Vagina (tissue), 2 donors: ENCODE measurements around the gene ADIG. TPM values are rescaled to one million over a fixed set of nuclear protein-coding genes. Genes with fewer than 3 reads are reported as not detected.

ENCODE experiments used
- DNase-seq, 2 donors: peaks; one replicate each; pipeline ENCODE4 v3.0.0-alpha.2; 2017; ENCODE audit errors: extremely low spot score in 2 of 2
- H3K27ac ChIP-seq: fragments of 200-600 bp; sonication (generic); one replicate; pipeline ENCODE4 v1.5.1; 2019
- H3K27me3 ChIP-seq: fragments of 200-600 bp; sonication (generic); one replicate; pipeline ENCODE4 v1.5.1; 2019
- H3K36me3 ChIP-seq, 2 donors: fragments of 200-600 bp; sonication (generic); one replicate each; pipeline ENCODE4 v1.5.1; 2017 to 2019
- H3K4me1 ChIP-seq: fragments of 200-600 bp; sonication (generic); one replicate; pipeline ENCODE4 v1.5.1; 2019
- H3K4me3 ChIP-seq, 2 donors: fragments of 200-600 bp; sonication (generic); 1 replicate in 1 of 2; 2 replicates in 1 of 2; pipeline ENCODE4 v1.5.1; 2016 to 2019
- H3K9me3 ChIP-seq: fragments of 200-600 bp; sonication (generic); one replicate; pipeline ENCODE4 v1.5.1; 2019
- POLR2A ChIP-seq, 2 donors: fragments of 450-650 bp; IDR thresholded peaks; one replicate each; pipeline ENCODE4 v1.6.1; 2017; ENCODE audit warnings: antibody characterized with exemption in 2 of 2, mild to moderate bottlenecking in 2 of 2, moderate library complexity in 2 of 2
- POLR2AphosphoS5 ChIP-seq, 2 donors: sonication (generic); formaldehyde crosslinking; IDR thresholded peaks; one replicate each; pipeline ENCODE4 v1.9.0; 2017; ENCODE audit warnings: antibody characterized with exemption in 2 of 2, mild to moderate bottlenecking in 2 of 2, low read depth in 1 of 2; ENCODE audit not compliant: insufficient read depth in 1 of 2
- intact Hi-C: fragments of 100-400 bp; cut with DNase I; formaldehyde crosslinking; loops from one replicate; pipeline ENCODE4 v1.15.1; 2023
- total RNA-seq: library from RNA; depleted of rRNA; stranded (reverse); fragments of >200 nt; gene quantifications from one replicate; pipeline ENCODE4 v1.2.3, GENCODE V29; 2016
- TF ChIP-seq, protein P1 (sequence below), 3 experiments: fragments of 450-650 bp in 2 of 3; fragments of 200-600 bp in 1 of 3; sonication (generic) in 1 of 3; IDR thresholded peaks; one replicate each; pipeline ENCODE4 v1.5.1; 2017 to 2019; ENCODE audit warnings: antibody characterized with exemption in 3 of 3, mild to moderate bottlenecking in 2 of 3, moderate library complexity in 2 of 3

Gene ADIG
- total RNA-seq, 1 donor from 2014 or later = not detected

DNA sequence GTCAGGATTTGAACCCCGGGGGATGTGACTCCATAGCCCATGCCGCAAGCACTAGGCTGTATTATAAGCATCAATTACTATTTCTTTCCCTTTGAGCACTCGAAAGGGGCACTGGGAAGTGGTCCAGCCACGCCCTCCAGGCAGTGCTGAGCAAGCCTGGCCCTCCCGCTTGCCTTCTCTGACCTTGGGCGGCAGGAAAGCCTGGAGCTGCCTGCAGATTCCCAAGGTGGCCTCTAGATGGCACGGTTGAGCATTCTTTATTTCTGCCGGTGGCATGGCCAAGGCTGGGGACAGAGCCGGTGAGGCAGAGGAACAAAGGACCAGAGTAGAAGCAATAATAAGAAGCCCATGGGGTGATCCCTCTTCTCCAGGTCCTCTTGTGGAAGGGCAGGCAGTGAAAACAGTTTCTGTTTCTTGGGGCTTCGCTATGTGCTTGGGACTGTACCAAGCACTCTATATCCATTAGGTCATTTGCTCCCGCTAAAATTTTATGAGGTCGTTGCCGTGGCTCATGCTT is 52.6 kb downstream of the ADIG start:
- H3K27ac ChIP-seq = no peak overlapping the region
- no peak overlapping the region for H3K4me3 ChIP-seq
- no peaks in the 10 kb centered on the region for H3K36me3 ChIP-seq
- no peak for DNase-seq
- TF ChIP-seq, protein P1, sequence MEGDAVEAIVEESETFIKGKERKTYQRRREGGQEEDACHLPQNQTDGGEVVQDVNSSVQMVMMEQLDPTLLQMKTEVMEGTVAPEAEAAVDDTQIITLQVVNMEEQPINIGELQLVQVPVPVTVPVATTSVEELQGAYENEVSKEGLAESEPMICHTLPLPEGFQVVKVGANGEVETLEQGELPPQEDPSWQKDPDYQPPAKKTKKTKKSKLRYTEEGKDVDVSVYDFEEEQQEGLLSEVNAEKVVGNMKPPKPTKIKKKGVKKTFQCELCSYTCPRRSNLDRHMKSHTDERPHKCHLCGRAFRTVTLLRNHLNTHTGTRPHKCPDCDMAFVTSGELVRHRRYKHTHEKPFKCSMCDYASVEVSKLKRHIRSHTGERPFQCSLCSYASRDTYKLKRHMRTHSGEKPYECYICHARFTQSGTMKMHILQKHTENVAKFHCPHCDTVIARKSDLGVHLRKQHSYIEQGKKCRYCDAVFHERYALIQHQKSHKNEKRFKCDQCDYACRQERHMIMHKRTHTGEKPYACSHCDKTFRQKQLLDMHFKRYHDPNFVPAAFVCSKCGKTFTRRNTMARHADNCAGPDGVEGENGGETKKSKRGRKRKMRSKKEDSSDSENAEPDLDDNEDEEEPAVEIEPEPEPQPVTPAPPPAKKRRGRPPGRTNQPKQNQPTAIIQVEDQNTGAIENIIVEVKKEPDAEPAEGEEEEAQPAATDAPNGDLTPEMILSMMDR (IDR thresholded peaks at IDR 0.05) = peak; percentile 8 to 36 (median 35)
- no peak for TF ChIP-seq POLR2A (IDR thresholded peaks at IDR 0.05)
- no peaks in the 10 kb centered on the region for H3K9me3 ChIP-seq
- H3K4me1 ChIP-seq = no peaks in the 10 kb centered on the region
- H3K27me3 ChIP-seq = no peaks in the 10 kb centered on the region
- intact Hi-C loops = no loop called here

DNA sequence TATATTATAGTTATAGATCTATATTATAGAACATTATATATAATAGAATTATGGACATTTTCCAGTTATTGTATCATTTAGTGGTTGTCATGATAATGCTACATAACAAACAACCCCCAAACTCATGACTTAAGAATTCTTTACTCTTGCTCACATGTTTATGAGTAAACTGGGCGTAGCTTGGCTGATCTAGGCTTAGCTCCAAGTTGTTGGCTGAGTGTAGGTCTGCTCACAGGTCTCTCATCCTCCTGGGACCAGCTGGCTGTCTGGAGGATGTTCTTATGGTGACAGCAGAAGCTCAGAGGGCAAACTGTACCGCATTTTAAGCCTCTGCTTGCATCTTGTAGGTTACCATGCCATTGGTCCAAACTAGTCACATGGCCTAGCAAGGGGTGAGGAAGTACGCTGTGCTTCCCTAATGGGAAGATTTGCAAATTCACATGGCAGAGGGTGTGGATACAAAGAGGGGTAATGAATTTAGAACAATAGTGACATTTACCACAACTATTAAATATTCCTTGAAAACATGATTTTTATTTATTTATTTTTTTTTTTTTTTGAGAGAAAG is 54.8 kb downstream of the ADIG start:
- TF ChIP-seq, protein P1 (IDR thresholded peaks at IDR 0.05) = no peak
- TF ChIP-seq POLR2A (IDR thresholded peaks at IDR 0.05) (no peak), POLR2AphosphoS5 (IDR thresholded peaks at IDR 0.05; ENCODE audit: insufficient read depth in 1 of 2, low read depth in 1 of 2) (no peak)
- no peaks in the 10 kb centered on the region for H3K27me3 ChIP-seq
- no peak overlapping the region for H3K4me3 ChIP-seq
- H3K4me1 ChIP-seq = no peaks in the 10 kb centered on the region
- no peaks in the 10 kb centered on the region for H3K9me3 ChIP-seq
- intact Hi-C loops = no loop called here
- no peak overlapping the region for H3K27ac ChIP-seq
- no peak for DNase-seq
- no peaks in the 10 kb centered on the region for H3K36me3 ChIP-seq

Other genes with a start within 250 kb of the ADIG start
- 0.98 TPM for gene LBP, start 234.7 kb upstream of the ADIG start, total RNA-seq
- gene SNHG17, start 145.9 kb upstream of the ADIG start, total RNA-seq = 37.3 TPM
- gene RALGAPB, start 108.4 kb upstream of the ADIG start, total RNA-seq = 45.2 TPM
- 21.9 TPM for gene ARHGAP40, start 20.6 kb downstream of the ADIG start, total RNA-seq
- not detected for gene SLC32A1, start 143.3 kb downstream of the ADIG start, total RNA-seq
- gene ACTR5, start 167.3 kb downstream of the ADIG start, total RNA-seq = 18.4 TPM
- 6.4 TPM for gene PPP1R16B, start 224.5 kb downstream of the ADIG start, total RNA-seq